ENCODE results near the gene TMEM225B.
"Not testable (repeated sequence)": the region's sequence is repeated elsewhere in the genome, so short reads cannot be mapped to it uniquely, and the experiment has no call there.

TMEM225B gene

GRCh38 chr7:99651290-99651689 is 53.2 kb downstream of the TMEM225B start (continued):
- TF ChIP-seq CREB5 (CRISPR knock-in tag; IDR thresholded peaks at IDR 0.05; ENCODE audit: low read depth) (no peak), OSR1 (CRISPR knock-in tag; IDR thresholded peaks at IDR 0.05) (no peak), BACH2 (CRISPR knock-in tag; IDR thresholded peaks at IDR 0.05; ENCODE audit: borderline replicate concordance) (no peak), ISL1 (CRISPR knock-in tag; IDR thresholded peaks at IDR 0.05) (no peak), ZNF8 (CRISPR knock-in tag; IDR thresholded peaks at IDR 0.05) (no peak), ZNF565 (CRISPR knock-in tag; conservative IDR thresholded peaks at IDR 0.05; ENCODE audit: low read depth) (no peak), CSRNP3 (CRISPR knock-in tag; IDR thresholded peaks at IDR 0.05) (no peak)

GRCh38 chr7:99652671-99653070 is 54.6 kb downstream of the TMEM225B start:
- TF ChIP-seq ISL1 (CRISPR knock-in tag; IDR thresholded peaks at IDR 0.05), result no peak
- no peak for TF ChIP-seq ESRRG (CRISPR knock-in tag; IDR thresholded peaks at IDR 0.05)
- ATAC-seq, result no peak

DNA sequence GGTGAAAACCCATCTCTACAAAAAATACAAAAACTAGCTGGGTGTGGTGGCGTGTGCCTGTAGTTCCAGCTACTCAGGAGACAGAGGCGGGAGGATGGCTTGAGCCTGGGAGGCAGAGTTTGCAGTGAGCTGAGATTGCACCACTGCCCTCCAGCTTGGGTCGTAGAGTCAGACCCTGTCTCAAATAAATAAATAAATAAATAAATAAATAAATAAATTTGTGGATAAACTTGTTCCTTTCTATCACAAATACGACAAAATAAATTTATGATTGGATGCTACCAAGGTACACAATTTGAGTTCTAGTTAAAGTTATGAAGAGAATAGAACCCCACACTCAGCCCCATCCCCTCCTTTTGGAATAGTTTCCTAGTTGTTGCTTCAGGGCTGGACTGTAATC is 55.2 kb downstream of the TMEM225B start:
- not testable (repeated sequence) for ATAC-seq

DNA sequence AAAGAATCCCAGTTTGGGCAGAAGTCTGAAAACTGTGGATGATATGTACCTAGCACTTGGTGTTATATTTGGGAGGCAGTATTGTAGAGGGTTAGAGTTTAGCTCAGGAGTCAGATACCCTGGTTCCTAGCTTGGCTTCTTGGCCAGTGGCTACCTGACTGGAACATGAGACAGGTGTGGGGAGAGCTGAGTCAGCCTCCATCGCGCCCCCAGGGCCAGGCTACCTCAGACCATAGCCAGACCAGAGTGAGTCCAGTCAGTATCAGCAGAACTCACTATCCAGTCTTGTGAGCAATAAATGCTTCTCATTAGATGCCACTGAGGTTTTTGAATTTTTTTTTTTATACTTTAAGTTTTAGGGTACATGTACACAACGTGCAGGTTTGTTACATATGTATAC is 55.7 kb downstream of the TMEM225B start:
- no peak for ATAC-seq
- TF ChIP-seq TCF4 (CRISPR knock-in tag; IDR thresholded peaks at IDR 0.05; ENCODE audit: borderline replicate concordance) (no peak), GLIS3 (CRISPR knock-in tag; IDR thresholded peaks at IDR 0.05) (no peak), SNAI2 (CRISPR knock-in tag; IDR thresholded peaks at IDR 0.05) (no peak), RARB (CRISPR knock-in tag; IDR thresholded peaks at IDR 0.05) (no peak), ZNF70 (CRISPR knock-in tag; IDR thresholded peaks at IDR 0.05) (no peak)

DNA sequence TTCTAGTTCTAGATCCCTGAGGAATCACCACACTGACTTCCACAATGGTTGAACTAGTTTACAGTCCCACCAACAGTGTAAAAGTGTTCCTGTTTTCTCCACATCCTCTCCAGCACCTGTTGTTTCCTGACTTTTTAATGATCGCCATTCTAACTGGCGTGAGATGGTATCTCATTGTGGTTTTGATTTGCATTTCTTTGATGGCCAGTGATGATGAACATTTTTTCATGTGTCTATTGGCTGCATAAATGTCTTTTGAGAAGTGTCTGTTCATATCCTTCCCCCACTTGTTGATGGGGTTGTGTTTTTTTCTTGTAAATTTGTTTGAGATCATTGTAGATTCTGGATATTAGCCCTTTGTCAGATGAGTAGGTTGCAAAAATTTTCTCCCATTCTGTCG is 56.6 kb downstream of the TMEM225B start:
- ATAC-seq, result not testable (repeated sequence)

DNA sequence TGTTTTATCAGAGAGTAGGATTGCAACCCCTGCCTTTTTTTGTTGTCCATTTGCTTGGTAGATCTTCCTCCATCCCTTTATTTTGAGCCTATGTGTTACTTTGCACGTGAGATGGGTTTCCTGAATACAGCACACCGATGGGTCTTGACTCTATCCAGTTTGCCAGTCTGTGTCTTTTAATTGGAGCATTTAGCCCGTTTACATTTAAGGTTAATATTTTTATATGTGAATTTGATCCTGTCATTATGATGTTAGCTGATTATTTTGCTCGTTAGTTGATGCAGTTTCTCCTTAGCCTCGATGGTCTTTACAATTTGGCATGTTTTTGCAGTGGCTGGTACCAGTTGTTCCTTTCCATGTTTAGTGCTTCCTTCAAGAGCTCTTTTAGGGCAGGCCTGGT is 59.8 kb downstream of the TMEM225B start:
- not testable (repeated sequence) for ATAC-seq
